HG02870 (cell line): ENCODE measurements around the gene KRTAP23-1.

Experiments
- ATAC-seq: cut with Tn5 transposase; IDR thresholded peaks from one replicate; pipeline ENCODE4 v1.9.1; 2021; ENCODE audit warnings: mild to moderate bottlenecking, moderate library complexity; ENCODE audit not compliant: unreplicated experiment

KRTAP23-1 gene

GRCh38 chr21:30315701-30316100 is 32.7 kb downstream of the KRTAP23-1 start:
- ATAC-seq, result no peak

GRCh38 chr21:30306884-30307283 is 41.5 kb downstream of the KRTAP23-1 start:
- no peak for ATAC-seq

GRCh38 chr21:30305136-30305535 is 43.3 kb downstream of the KRTAP23-1 start:
- no peak for ATAC-seq
